GM23338 (cell line): Measurements from ENCODE around the gene PTPA. TPM values are rescaled to one million over a fixed set of nuclear protein-coding genes. Genes with fewer than 3 reads are reported as not detected.

Source experiments
- ATAC-seq: fragments of 200-7000 bp; cut with Tn5 transposase; 3 replicates; pipeline ENCODE4 v1.9.1; 2020
- DNase-seq: peaks from one replicate; pipeline ENCODE4 v3.0.0-alpha.2; 2015; ENCODE audit warnings: low spot score
- H2AFZ ChIP-seq: fragments of 200-600 bp; sonication (generic); 2 replicates; pipeline ENCODE4 v1.8.0; 2016; ENCODE audit warnings: antibody characterized with exemption, mild to moderate bottlenecking, moderate library complexity
- H3F3A ChIP-seq: fragments of 200-600 bp; sonication (generic); replicated peaks from 2 replicates; pipeline ENCODE4 v1.8.0; 2017; ENCODE audit warnings: antibody characterized with exemption, mixed run types, low read depth
- H3K27ac ChIP-seq: fragments of 200-600 bp; sonication (generic); 2 replicates; pipeline ENCODE4 v1.6.1; 2016; ENCODE audit warnings: low read depth
- H3K27me3 ChIP-seq: fragments of 200-600 bp; sonication (generic); 2 replicates; pipeline ENCODE4 v1.8.0; 2016; ENCODE audit warnings: mild to moderate bottlenecking, mixed run types, moderate library complexity; ENCODE audit not compliant: insufficient read depth
- H3K36me3 ChIP-seq: fragments of 200-600 bp; sonication (generic); 2 replicates; pipeline ENCODE4 v1.8.0; 2016; ENCODE audit warnings: mild to moderate bottlenecking; ENCODE audit not compliant: insufficient read depth
- H3K4me1 ChIP-seq: fragments of 200-600 bp; sonication (generic); 2 replicates; pipeline ENCODE4 v1.8.0; 2016; ENCODE audit warnings: mild to moderate bottlenecking, moderate library complexity; ENCODE audit not compliant: insufficient read depth
- H3K4me2 ChIP-seq: fragments of 200-600 bp; sonication (generic); 2 replicates; pipeline ENCODE4 v1.7.1; 2017; ENCODE audit warnings: mixed run types
- H3K4me3 ChIP-seq: fragments of 200-600 bp; sonication (generic); 2 replicates; pipeline ENCODE4 v1.6.1; 2016; ENCODE audit warnings: mixed run types
- H3K79me2 ChIP-seq: fragments of 200-600 bp; sonication (generic); replicated peaks from 2 replicates; pipeline ENCODE4 v1.8.0; 2017; ENCODE audit warnings: mild to moderate bottlenecking; ENCODE audit not compliant: insufficient read depth
- H3K9me2 ChIP-seq: fragments of 200-600 bp; sonication (generic); 2 replicates; pipeline ENCODE4 v1.8.0; 2017; ENCODE audit not compliant: insufficient read depth
- H4K20me1 ChIP-seq: fragments of 200-600 bp; sonication (generic); replicated peaks from 2 replicates; pipeline ENCODE4 v1.8.0; 2017; ENCODE audit warnings: mild to moderate bottlenecking; ENCODE audit not compliant: insufficient read depth
- H3K27ac Mint-ChIP-seq: 2 replicates; pipeline ENCODE4 v1.8.0; 2020; ENCODE audit warnings: inconsistent platforms, mild to moderate bottlenecking, moderate library complexity, mixed read lengths
- H3K27me3 Mint-ChIP-seq: 3 replicates; pipeline ENCODE4 v1.8.0; 2022; ENCODE audit warnings: low read depth, mild to moderate bottlenecking, moderate library complexity, mixed read lengths, inconsistent platforms; ENCODE audit not compliant: insufficient read depth, poor library complexity
- H3K36me3 Mint-ChIP-seq: 3 replicates; pipeline ENCODE4 v1.8.0; 2021; ENCODE audit warnings: low read depth, mild to moderate bottlenecking, inconsistent platforms, moderate library complexity, mixed read lengths
- H3K4me1 Mint-ChIP-seq: 3 replicates; pipeline ENCODE4 v1.8.0; 2020; ENCODE audit warnings: mild to moderate bottlenecking, inconsistent platforms, mixed read lengths
- H3K4me3 Mint-ChIP-seq: 3 replicates; pipeline ENCODE4 v1.8.0; 2021; ENCODE audit warnings: moderate library complexity, mild to moderate bottlenecking, inconsistent platforms, mixed read lengths
- H3K9me3 Mint-ChIP-seq: 3 replicates; pipeline ENCODE4 v1.8.0; 2020; ENCODE audit warnings: moderate library complexity, mild to moderate bottlenecking, inconsistent platforms, mixed read lengths
- EZH2phosphoT487 ChIP-seq: fragments of 200-600 bp; sonication (generic); IDR thresholded peaks from one replicate; pipeline ENCODE4 v1.8.1; 2018; ENCODE audit warnings: antibody characterized with exemption; ENCODE audit not compliant: unreplicated experiment
- JUNB ChIP-seq: IDR thresholded peaks from one replicate; pipeline ENCODE4 v1.6.1; 2016; ENCODE audit warnings: antibody characterized with exemption; ENCODE audit not compliant: unreplicated experiment
- NANOG ChIP-seq: IDR thresholded peaks from 2 replicates; pipeline ENCODE4 v1.6.1; 2016; ENCODE audit warnings: antibody characterized with exemption, borderline replicate concordance
- REST ChIP-seq: IDR thresholded peaks from one replicate; pipeline ENCODE4 v1.6.1; 2018; ENCODE audit warnings: antibody characterized with exemption; ENCODE audit not compliant: unreplicated experiment
- STAT1 ChIP-seq: IDR thresholded peaks from one replicate; pipeline ENCODE4 v1.6.1; 2016; ENCODE audit warnings: antibody characterized with exemption; ENCODE audit not compliant: unreplicated experiment
- ZNF331 ChIP-seq: fragments of 250-450 bp; sonication (Bioruptor Pico); IDR thresholded peaks from 2 replicates; pipeline ENCODE4 v1.5.0; 2020; ENCODE audit warnings: low read depth, mild to moderate bottlenecking, moderate library complexity
- polyA plus RNA-seq: library from polyadenylated mRNA; unstranded; fragments of >200 nt; fragmentation: Nextera tagmentation; extraction: Ambion mirVana; gene quantifications from 2 replicates; pipeline ENCODE4 v1.2.1, GENCODE V29; 2016
- total RNA-seq: library from RNA; depleted of rRNA; stranded (reverse); fragments of >200 nt; shearing (Covaris generic); gene quantifications from 2 replicates; pipeline ENCODE4 v1.2.3, GENCODE V29; 2014
- TF ChIP-seq, protein P1 (sequence below): fragments of 250-450 bp; sonication (Bioruptor Pico); IDR thresholded peaks from 2 replicates; pipeline ENCODE4 v1.5.0; 2020; ENCODE audit warnings: mild to moderate bottlenecking, moderate library complexity
- TF ChIP-seq, protein P2 (sequence below), 2 experiments: fragments of 200-600 bp in 1 of 2; sonication (generic) in 1 of 2; conservative IDR thresholded peaks; 2 replicates each; pipeline versions ENCODE4 v1.5.1 to v1.6.1; 2016 to 2017; ENCODE audit warnings: antibody characterized with exemption in 2 of 2, low read depth in 2 of 2, mild to moderate bottlenecking in 2 of 2, moderate library complexity in 1 of 2
- TF ChIP-seq, protein P3 (sequence below): IDR thresholded peaks from 2 replicates; pipeline ENCODE4 v1.6.1; 2016; ENCODE audit warnings: antibody characterized with exemption

The PTPA gene
- total and polyA plus RNA-seq, 2 experiments from 2014 or later = 53.9 to 122 TPM

- Histone ChIP-seq H3K9me2 (no peaks in the 10 kb centered on the region), H3F3A (peaks cover 10% of the 10 kb centered on the region; the same call in 1 of the 2 replicates), H2AFZ (no peak overlapping the region), H3K27me3 (no peaks in the 10 kb centered on the region), H3K4me3 (no peak overlapping the region), H3K4me2 (peak overlapping the region; percentile 41), H3K79me2 (peaks cover 22% of the 10 kb centered on the region; the same call in 1 of the 2 replicates), H3K27ac (peak overlapping the region; percentile 77), H3K4me1 (peaks cover 16% of the 10 kb centered on the region), H3K36me3 (peaks cover 17% of the 10 kb centered on the region), H4K20me1 (0 out of 2 replicates have a peak, but pooled peaks cover 2% of the 10 kb centered on the region)
- no peaks in the 10 kb centered on the region for H3K9me3 Mint-ChIP-seq
- H3K36me3 Mint-ChIP-seq = peaks cover 66% of the 10 kb centered on the region
- peak; percentile 94 for ATAC-seq
- H3K4me3 Mint-ChIP-seq = peak overlapping the region; percentile 18; the same call in 2 of the 3 replicates
- DNase-seq = peak; percentile 77
- H3K27ac Mint-ChIP-seq = peak overlapping the region; percentile 93
- no peak for TF ChIP-seq STAT1
- TF ChIP-seq, protein P1, sequence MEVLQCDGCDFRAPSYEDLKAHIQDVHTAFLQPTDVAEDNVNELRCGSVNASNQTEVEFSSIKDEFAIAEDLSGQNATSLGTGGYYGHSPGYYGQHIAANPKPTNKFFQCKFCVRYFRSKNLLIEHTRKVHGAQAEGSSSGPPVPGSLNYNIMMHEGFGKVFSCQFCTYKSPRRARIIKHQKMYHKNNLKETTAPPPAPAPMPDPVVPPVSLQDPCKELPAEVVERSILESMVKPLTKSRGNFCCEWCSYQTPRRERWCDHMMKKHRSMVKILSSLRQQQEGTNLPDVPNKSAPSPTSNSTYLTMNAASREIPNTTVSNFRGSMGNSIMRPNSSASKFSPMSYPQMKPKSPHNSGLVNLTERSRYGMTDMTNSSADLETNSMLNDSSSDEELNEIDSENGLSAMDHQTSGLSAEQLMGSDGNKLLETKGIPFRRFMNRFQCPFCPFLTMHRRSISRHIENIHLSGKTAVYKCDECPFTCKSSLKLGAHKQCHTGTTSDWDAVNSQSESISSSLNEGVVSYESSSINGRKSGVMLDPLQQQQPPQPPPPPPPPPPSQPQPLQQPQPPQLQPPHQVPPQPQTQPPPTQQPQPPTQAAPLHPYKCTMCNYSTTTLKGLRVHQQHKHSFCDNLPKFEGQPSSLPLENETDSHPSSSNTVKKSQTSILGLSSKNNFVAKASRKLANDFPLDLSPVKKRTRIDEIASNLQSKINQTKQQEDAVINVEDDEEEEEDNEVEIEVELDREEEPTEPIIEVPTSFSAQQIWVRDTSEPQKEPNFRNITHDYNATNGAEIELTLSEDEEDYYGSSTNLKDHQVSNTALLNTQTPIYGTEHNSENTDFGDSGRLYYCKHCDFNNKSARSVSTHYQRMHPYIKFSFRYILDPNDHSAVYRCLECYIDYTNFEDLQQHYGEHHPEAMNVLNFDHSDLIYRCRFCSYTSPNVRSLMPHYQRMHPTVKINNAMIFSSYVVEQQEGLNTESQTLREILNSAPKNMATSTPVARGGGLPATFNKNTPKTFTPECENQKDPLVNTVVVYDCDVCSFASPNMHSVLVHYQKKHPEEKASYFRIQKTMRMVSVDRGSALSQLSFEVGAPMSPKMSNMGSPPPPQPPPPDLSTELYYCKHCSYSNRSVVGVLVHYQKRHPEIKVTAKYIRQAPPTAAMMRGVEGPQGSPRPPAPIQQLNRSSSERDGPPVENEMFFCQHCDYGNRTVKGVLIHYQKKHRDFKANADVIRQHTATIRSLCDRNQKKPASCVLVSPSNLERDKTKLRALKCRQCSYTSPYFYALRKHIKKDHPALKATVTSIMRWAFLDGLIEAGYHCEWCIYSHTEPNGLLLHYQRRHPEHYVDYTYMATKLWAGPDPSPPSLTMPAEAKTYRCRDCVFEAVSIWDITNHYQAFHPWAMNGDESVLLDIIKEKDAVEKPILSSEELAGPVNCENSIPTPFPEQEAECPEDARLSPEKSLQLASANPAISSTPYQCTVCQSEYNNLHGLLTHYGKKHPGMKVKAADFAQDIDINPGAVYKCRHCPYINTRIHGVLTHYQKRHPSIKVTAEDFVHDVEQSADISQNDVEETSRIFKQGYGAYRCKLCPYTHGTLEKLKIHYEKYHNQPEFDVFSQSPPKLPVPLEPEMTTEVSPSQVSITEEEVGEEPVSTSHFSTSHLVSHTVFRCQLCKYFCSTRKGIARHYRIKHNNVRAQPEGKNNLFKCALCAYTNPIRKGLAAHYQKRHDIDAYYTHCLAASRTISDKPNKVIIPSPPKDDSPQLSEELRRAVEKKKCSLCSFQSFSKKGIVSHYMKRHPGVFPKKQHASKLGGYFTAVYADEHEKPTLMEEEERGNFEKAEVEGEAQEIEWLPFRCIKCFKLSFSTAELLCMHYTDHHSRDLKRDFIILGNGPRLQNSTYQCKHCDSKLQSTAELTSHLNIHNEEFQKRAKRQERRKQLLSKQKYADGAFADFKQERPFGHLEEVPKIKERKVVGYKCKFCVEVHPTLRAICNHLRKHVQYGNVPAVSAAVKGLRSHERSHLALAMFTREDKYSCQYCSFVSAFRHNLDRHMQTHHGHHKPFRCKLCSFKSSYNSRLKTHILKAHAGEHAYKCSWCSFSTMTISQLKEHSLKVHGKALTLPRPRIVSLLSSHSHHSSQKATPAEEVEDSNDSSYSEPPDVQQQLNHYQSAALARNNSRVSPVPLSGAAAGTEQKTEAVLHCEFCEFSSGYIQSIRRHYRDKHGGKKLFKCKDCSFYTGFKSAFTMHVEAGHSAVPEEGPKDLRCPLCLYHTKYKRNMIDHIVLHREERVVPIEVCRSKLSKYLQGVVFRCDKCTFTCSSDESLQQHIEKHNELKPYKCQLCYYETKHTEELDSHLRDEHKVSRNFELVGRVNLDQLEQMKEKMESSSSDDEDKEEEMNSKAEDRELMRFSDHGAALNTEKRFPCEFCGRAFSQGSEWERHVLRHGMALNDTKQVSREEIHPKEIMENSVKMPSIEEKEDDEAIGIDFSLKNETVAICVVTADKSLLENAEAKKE = peak; percentile 70
- TF ChIP-seq, protein P2, sequence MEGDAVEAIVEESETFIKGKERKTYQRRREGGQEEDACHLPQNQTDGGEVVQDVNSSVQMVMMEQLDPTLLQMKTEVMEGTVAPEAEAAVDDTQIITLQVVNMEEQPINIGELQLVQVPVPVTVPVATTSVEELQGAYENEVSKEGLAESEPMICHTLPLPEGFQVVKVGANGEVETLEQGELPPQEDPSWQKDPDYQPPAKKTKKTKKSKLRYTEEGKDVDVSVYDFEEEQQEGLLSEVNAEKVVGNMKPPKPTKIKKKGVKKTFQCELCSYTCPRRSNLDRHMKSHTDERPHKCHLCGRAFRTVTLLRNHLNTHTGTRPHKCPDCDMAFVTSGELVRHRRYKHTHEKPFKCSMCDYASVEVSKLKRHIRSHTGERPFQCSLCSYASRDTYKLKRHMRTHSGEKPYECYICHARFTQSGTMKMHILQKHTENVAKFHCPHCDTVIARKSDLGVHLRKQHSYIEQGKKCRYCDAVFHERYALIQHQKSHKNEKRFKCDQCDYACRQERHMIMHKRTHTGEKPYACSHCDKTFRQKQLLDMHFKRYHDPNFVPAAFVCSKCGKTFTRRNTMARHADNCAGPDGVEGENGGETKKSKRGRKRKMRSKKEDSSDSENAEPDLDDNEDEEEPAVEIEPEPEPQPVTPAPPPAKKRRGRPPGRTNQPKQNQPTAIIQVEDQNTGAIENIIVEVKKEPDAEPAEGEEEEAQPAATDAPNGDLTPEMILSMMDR (conservative IDR thresholded peaks at IDR 0.05; ENCODE audit: low read depth in 2 of 2) = no peak
- TF ChIP-seq, protein P3, sequence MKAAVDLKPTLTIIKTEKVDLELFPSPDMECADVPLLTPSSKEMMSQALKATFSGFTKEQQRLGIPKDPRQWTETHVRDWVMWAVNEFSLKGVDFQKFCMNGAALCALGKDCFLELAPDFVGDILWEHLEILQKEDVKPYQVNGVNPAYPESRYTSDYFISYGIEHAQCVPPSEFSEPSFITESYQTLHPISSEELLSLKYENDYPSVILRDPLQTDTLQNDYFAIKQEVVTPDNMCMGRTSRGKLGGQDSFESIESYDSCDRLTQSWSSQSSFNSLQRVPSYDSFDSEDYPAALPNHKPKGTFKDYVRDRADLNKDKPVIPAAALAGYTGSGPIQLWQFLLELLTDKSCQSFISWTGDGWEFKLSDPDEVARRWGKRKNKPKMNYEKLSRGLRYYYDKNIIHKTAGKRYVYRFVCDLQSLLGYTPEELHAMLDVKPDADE = no peak
- no peak for TF ChIP-seq JUNB
- TF ChIP-seq NANOG = no peak
- TF ChIP-seq ZNF331 (CRISPR knock-in tag) = no peak
- no peak for TF ChIP-seq EZH2phosphoT487
- TF ChIP-seq REST = no peak
- H3K27me3 Mint-ChIP-seq = peaks cover 8% of the 10 kb centered on the region
- peaks cover 22% of the 10 kb centered on the region for H3K4me1 Mint-ChIP-seq
Measured at GRCh38 chr9:129126749-129127618, 15.8 kb downstream of the PTPA start.
